GM15510 (cell line): ENCODE measurements around the gene DHRS7C.

Experiments
- POLR2A ChIP-seq: IDR thresholded peaks from 3 replicates; pipeline ENCODE4 v1.6.1; 2011; ENCODE audit warnings: borderline replicate concordance; ENCODE audit not compliant: insufficient read length; ENCODE audit errors: extremely low read depth

Gene DHRS7C

DNA sequence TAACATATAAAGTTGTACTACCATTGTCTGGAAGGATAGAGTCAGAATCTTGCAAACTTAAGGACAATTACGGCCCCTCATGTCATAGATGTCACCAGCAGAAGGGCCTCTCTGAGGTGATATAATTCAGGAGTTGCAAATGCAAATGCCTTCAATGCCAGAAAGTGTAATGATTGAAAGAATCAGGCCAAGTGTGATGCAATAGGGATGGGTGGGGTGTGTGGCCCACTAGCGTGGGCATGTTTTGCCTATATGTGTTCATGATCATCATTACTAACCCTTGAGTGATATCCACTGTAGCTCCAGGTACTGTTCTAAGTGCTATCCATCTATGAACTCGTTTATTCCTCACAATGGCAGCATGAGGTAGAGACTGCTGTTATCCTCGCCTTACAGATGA lies 1.1 kb downstream of the DHRS7C start:
- no peak for TF ChIP-seq POLR2A

DNA sequence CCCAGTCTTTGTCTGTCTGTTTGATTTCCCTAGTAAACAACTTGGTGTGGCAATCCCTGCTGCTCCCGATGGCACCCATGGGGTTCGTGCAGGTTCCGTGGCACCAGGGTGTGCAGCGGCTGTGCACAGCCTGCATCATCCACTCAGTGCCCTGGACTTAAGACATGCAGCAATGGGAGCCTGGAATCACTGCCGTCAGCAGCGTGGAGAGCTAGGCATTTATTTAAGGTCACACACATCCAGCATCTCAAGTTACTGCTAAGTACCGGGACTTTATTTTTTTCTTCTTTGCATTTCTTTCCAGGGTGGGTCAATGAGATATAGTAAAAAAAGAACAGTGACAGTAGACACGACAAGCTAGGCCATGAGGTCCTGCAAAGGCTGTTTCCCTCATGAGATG lies 2.8 kb downstream of the DHRS7C start:
- no peak for TF ChIP-seq POLR2A

DNA sequence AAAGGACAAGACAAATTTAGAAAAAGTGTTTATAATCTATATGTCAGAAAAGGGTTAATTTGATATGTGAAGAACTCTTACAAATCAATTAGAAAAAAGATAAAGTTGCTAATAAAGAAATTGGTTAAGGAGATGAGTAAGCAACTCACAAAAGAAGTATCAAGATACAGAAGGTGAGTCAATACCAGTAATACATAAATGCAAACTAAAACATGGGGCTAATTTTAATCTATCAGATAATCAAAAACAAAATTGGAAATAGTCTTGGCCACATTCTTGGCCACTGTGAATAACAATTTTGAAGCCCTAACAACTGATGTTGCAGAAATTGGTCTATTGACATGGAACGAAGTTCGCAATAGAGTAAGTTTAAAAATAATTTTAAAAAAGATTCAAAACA lies 6.8 kb downstream of the DHRS7C start:
- no peak for TF ChIP-seq POLR2A

DNA sequence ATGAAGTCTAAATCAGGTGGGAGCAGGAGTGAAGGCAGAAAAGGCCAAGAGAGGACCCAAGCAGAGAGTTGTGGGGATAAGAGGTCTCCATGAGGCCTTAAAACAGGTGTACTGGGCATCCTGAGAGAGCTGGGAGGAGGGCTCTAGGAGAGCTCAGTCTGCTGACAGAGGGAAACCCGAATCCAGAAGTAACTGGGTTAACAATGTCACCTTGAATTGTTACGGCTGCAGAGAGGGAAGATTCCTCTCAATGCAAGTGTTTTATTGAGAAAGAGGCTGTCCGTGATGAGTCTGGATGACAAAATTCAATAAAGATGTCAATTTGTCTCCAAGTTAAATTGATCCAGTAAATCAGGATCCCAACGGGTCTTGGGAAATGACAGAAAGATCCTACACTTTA lies 8.3 kb downstream of the DHRS7C start:
- no peak for TF ChIP-seq POLR2A

DNA sequence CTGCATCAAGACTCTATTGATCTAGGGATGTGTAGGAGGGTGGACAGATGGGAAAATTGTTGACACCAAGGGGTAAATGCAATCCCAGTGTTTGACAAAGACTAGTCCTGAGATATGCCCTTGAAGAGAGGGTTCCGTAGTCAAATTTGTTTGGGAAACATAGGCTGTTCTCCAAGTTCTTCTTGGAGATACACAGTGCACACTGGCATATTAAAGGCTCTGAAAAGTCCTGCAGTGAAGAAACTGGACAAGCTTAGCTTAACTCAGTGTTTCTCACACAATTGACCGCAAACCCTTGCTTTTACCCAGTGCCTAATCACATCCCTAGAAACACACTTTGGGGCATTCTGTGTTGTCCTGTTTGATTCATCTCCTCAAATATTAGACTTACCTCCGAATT lies 10.8 kb downstream of the DHRS7C start:
- no peak for TF ChIP-seq POLR2A

DNA sequence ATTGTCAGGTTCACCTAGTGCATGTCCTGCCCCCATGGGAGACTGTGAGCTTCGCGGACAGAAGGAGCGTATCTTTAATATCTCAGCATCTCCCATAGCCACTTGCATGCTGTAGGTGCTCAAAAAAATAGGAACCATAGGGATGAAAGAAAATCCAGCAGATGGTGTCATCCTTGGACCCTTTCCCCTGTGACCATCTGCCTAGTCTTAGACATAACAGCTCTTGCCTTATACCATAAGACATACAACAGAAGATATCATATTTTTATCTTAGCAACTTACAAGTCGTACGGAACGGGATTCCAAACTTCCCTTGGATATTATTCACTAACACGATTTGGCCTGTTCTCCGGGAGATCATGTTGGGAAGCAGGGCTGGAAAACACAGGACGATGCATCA lies 14.5 kb downstream of the DHRS7C start:
- no peak for TF ChIP-seq POLR2A

DNA sequence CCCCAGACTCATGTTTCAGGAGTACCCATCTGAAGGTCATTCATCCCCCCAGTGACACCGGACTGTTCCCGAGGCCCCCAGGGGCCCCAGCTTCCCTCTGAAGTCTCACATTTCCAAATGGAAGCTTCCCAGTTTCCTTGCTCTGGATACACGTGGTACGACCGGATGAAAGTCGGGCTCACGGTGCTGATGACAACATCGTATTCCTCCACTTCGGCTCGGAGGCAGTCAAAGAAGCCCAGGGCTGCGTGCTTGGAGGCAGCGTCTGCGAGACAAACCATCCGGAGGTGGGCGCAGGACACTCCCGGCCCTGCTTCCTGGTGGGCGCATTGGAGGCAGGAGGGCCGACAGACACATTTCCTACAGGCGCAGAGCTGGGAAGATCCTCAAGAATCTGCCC lies 18.7 kb downstream of the DHRS7C start:
- no peak for TF ChIP-seq POLR2A

DNA sequence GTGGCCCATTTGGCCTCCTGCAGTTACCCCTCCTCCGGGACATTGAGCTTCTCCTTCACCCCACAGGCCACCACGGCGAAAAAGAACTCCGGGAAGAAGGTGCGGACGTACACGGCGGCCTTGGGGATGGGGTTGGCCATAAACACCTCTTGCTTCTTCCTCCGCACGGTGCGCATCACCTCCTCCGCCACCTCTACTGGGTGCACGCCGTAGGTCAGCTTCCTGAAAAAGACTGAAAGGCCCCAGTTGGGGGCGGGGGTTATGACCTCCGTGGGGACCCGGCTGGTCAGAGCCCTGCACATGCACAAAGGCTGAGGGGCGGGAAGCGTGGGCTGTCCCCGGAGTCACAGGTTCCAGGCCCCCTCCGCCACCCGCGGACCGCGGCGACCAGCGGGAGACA lies 19.9 kb downstream of the DHRS7C start:
- TF ChIP-seq POLR2A, result no peak

DNA sequence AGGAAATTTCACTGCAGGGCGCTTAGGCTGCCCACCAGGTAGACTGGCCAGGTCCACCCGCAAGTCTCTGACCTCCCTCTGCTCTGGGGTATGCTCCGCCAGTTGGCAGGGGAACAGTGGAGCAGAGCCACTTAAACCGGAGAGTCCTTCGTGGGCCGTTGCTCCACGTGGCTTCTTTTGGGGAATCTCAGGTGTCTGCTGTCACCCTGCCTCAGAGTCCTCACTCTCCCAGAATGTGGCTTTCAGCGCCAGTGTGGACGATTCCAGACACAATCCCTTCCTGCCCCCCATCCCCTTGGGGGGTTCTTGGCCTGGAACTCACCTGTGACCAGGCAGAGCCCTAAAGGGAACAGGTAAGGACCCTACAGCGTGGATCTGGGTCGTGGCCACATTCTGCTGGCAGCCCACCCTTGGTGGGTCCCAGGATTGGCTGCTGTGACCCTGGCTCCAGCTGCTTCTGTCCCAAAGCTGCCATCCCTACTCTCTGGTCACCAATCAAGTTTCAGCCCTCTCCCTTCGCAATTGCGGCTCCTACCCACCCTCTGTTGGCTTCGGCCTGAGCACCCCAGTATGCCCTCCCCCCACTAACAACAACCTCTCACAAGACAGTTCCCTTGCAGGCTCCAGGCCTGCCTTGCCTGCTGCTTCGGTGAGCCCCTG lies 22.2 kb downstream of the DHRS7C start:
- no peak for TF ChIP-seq POLR2A

DNA sequence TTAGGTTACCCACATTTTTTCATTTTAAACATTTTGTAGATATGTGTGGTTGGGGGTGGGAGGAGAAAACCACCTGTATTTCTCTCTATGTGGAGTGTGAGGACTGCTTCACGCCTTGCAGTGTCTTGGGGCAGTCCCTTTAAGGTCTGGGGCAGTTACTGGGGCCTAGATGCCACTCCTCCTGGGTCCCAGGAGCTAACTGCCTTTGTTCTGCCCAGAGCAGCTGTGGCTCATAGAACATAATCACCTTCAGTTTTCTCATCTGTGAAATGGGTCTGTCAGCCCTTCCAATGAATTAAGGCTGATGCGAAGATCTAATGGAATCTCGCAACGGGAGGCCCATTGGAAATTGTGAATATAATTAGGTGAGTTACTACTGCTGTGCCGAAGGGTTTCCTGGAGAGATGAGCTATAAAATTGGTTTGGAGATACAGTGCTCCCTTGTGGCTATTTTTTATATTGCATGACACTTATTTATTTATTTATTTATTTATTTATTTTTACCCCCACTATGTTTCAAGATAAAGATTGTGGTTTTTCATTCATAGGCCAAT lies 22.9 kb downstream of the DHRS7C start:
- TF ChIP-seq POLR2A, result no peak

DNA sequence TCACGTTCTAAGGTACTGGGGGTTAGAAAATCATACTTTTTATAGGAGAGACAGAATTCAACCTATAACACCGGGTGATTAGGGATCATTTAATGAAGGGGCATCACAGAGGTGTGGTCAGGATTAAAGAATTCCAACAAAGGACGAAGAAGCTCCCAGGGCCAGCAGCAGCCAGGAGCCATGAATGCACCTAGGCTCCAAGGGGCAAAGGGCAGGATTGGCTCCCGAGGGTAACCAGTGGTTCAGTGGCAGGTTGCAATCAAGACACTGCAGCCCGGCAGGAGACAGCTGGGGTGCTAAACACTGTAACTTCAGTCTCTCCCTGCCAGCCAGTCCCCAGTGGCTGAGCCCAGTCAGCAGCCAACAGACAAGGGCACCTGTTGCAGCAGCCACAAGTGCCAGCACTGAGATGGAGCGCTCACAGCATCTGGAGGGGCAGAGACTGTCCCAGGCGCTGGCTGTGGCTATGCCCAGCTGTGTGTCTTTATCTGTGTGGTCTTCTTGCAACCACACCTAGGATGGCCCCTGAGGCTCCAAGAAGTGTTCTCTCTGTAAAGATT lies 23.9 kb downstream of the DHRS7C start:
- no peak for TF ChIP-seq POLR2A

DNA sequence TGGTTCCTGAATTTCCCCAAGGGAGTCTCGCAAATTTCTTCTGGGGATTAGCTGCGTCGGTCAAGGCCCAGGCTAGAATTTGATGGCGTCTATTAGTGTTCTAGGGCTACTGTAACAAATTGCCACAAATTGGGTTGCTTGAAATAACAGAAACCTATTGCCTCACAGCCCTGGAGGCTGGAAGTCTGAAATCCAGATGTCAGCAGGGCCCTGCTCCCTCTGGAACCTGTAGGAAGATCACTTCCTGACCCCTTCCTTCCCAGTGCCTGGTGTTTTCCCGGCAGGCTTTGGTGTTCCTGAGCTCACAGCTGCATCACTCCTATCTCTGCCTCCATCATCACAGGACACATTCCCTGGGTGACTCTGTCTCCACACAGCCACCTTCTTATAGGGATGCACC lies 24.4 kb downstream of the DHRS7C start:
- TF ChIP-seq POLR2A, result no peak

DNA sequence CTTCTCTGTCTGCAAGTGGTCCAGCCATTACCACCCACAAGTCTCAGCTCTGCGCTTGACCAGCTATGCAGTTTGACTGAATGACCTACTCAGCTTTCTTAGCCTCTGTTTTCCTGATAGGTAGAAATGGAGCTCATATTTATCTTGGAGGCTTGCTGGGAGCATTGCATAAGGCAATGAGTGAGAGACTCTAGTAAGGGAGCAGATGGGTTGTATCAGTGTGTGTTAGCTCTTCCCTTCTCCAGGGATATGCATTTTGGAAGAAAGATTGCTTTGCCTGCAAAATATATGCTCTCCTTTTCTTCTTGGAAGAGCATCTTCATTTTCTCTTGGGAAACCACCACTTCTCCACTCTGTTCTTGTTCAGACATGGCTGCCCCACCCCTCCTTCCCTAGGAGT lies 26.1 kb downstream of the DHRS7C start:
- TF ChIP-seq POLR2A, result no peak

DNA sequence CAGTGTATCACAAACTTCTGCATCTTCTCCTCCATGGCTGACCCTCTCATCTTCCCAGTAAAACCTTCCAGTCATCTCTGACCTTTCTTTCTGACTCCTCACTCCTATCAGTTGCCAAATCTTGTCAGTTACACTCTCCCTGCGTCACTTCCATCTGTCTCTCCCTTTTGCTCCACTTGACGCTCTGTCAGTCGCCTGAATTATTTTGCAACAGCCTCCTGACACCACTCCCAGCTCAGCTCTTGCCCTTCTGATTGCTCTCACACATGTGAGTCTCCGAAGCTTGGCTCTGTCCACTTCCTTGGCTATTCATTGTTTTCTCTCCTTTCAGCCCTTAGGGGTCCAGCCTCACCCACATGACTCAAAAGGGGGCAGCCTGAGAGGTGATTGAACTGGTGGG lies 27.7 kb downstream of the DHRS7C start:
- TF ChIP-seq POLR2A, result no peak

DNA sequence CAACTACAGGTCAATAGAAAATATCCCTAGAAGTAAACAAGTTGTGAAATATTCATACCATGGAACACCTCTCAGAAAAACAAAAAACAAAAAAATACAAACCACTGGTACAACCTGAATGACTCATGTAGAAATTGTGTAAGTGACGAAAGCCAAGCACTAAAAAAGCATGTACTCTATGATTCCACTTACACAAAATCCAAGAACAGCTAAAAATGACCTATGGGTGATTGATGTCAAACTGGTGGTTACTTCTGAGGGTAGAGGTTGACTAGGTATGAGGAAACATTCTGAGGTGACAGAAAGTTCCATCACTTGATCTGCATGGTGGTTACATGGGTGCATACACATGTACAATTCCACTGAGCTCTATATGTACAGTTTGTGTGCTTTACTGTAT lies 31.1 kb downstream of the DHRS7C start:
- no peak for TF ChIP-seq POLR2A

DNA sequence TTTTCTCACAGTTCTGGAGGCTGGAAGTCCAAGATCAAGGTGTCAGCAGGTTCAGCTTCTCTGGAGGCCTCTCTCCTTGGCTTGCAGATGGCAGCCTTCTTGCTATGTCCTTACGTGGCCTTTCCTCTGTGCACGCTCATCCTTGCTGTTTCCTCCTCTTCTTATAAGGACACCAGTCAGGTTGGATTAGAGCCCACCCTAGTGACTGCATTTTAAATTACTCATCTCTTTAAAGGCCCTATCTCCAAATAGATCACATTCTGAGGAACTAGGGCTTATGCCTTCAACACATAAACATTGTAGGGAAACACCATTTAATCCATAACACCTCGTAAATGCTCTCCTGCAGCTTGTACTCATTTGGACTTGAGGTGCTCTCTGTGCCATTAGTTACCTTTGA lies 36.3 kb downstream of the DHRS7C start:
- TF ChIP-seq POLR2A, result no peak
